Right lobe of liver (tissue), 4 donors: ENCODE measurements around the gene NUDT22.

Source experiments
- CTCF ChIP-seq, 4 donors: fragments of 200-600 bp in 3 of 4; fragments of 450-650 bp in 1 of 4; IDR thresholded peaks; one replicate each; pipeline versions ENCODE4 v1.5.1 to v1.8.0; 2016 to 2022; ENCODE audit warnings: antibody characterized with exemption in 4 of 4, mild to moderate bottlenecking in 2 of 4
- POLR2A ChIP-seq: fragments of 450-650 bp; IDR thresholded peaks from one replicate; pipeline ENCODE4 v1.6.1; 2017; ENCODE audit warnings: antibody characterized with exemption, mild to moderate bottlenecking
- donor health status: DM: no; HTN: no; CAD: no.
- donor health status: DM: no; HTN: no; CAD: no.
- donor health status: DM: no; HTN: yes; CAD: no.

GRCh38 chr11:64219755-64220154, 6.3 kb upstream of the NUDT22 start:
- TF ChIP-seq POLR2A (no peak), CTCF (IDR thresholded peaks at IDR 0.05) (no peak)
